Measurements from ENCODE around the gene MRAS.

The MRAS gene

GRCh38 chr3:138359148-138359918, 11.0 kb downstream of the MRAS start:
- TF ChIP-seq, protein P1, sequence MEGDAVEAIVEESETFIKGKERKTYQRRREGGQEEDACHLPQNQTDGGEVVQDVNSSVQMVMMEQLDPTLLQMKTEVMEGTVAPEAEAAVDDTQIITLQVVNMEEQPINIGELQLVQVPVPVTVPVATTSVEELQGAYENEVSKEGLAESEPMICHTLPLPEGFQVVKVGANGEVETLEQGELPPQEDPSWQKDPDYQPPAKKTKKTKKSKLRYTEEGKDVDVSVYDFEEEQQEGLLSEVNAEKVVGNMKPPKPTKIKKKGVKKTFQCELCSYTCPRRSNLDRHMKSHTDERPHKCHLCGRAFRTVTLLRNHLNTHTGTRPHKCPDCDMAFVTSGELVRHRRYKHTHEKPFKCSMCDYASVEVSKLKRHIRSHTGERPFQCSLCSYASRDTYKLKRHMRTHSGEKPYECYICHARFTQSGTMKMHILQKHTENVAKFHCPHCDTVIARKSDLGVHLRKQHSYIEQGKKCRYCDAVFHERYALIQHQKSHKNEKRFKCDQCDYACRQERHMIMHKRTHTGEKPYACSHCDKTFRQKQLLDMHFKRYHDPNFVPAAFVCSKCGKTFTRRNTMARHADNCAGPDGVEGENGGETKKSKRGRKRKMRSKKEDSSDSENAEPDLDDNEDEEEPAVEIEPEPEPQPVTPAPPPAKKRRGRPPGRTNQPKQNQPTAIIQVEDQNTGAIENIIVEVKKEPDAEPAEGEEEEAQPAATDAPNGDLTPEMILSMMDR (IDR thresholded peaks at IDR 0.05; ENCODE audit: insufficient read depth, low read length, poor library complexity, severe bottlenecking) = no peak
- Histone ChIP-seq H3K36me3 (ENCODE audit: control insufficient read depth, insufficient read depth, low read length) (no peaks in the 10 kb centered on the region), H3K4me3 (replicated peaks; ENCODE audit: low read depth, low read length) (no peak overlapping the region), H3K27me3 (replicated peaks; ENCODE audit: control insufficient read depth, insufficient read depth, low read length) (peaks cover 1% of the 10 kb centered on the region)
- DNase-seq (ENCODE audit: extremely low read depth, insufficient read length) = no peak

DNA sequence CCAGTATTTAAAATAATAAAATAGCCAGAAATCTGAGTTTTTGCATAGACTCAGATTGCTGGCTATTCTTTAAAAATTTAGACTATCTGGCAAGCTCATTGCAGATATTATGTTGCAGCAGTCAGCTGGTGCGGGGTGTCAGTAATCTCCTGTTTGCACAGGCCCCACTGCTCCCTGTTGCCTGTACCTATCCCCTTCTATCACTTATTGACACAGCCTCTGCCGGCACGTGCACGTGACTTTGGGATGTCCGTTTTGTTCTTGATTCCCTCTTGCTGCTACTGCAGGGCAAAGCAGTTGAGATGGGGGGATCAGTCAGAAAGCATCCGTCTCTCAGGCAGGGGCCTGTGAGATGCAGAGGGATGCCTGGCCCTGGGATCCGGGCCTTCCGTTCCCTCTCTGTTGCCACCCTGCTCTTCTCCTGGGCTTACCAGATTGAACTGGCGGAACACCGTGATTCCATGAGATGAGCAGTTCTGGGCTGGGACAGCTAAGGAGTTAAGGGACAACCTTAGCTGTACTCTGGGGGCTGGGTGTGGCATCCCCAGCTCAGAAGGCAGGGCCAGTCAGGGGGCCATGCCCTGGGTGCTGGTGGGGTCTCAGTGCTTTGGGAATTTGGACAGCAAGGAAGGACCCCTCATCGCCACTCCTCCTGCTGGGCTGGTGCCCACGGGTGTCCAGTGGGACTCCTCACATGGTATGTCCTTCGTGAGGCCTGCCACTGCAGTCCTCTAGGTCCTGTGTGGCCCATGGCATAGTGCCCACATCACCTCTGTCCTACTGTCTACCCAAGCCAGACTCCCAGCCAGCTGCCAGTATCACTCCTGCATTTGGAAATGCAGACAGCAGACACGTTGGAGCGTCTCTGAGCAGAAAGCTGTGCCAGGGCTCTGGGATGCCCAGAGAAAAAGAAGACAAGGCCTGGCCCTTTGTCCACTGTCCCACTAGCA, 11.8 kb downstream of the MRAS start:
- no peak overlapping the region for H3K4me3 ChIP-seq (replicated peaks; ENCODE audit: low read depth, low read length)
- H3K36me3 ChIP-seq (ENCODE audit: control insufficient read depth, insufficient read depth, low read length) = no peaks in the 10 kb centered on the region
- DNase-seq (ENCODE audit: extremely low read depth, insufficient read length) = no peak
- TF ChIP-seq, protein P1 (IDR thresholded peaks at IDR 0.05; ENCODE audit: insufficient read depth, low read length, poor library complexity, severe bottlenecking) = no peak
- peaks cover 1% of the 10 kb centered on the region for H3K27me3 ChIP-seq (replicated peaks; ENCODE audit: control insufficient read depth, insufficient read depth, low read length)

- no peak for DNase-seq (ENCODE audit: extremely low read depth, insufficient read length)
- TF ChIP-seq, protein P1 (IDR thresholded peaks at IDR 0.05; ENCODE audit: insufficient read depth, low read length, poor library complexity, severe bottlenecking) = no peak
- H3K4me3 ChIP-seq (replicated peaks; ENCODE audit: low read depth, low read length) = no peak overlapping the region
- peaks cover 1% of the 10 kb centered on the region for H3K27me3 ChIP-seq (replicated peaks; ENCODE audit: control insufficient read depth, insufficient read depth, low read length)
- no peaks in the 10 kb centered on the region for H3K36me3 ChIP-seq (ENCODE audit: control insufficient read depth, insufficient read depth, low read length)
Measured at GRCh38 chr3:138360869-138361525, 12.6 kb downstream of the MRAS start.

DNA sequence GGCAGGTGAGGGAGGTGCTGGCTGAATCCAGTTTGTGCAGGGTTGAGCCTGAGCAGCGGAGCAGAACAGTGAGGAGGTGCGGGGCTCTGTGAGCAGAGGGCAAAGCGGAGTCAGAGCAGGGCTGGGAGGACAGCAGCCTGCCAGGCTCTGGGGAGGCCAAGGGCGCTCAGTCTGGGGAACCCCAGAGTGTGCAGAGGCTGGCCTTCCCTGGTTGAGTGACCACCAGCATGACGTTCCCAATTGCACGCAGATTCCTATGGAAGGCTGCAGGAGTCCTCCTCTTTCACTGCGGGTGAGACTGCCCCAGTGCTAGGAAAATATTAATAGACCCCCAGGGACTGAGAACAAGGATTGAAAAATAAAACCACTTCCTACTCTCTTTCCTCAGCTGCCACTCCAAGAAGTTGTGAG, 13.2 kb downstream of the MRAS start:
- Histone ChIP-seq H3K36me3 (ENCODE audit: control insufficient read depth, insufficient read depth, low read length) (no peaks in the 10 kb centered on the region), H3K27me3 (replicated peaks; ENCODE audit: control insufficient read depth, insufficient read depth, low read length) (peaks cover 1% of the 10 kb centered on the region), H3K4me3 (replicated peaks; ENCODE audit: low read depth, low read length) (no peak overlapping the region)
- DNase-seq (ENCODE audit: extremely low read depth, insufficient read length) = no peak
- TF ChIP-seq, protein P1 (IDR thresholded peaks at IDR 0.05; ENCODE audit: insufficient read depth, low read length, poor library complexity, severe bottlenecking) = no peak

GRCh38 chr3:138362538-138362937, 14.2 kb downstream of the MRAS start:
- no peaks in the 10 kb centered on the region for H3K36me3 ChIP-seq (ENCODE audit: control insufficient read depth, insufficient read depth, low read length)
- no peak overlapping the region for H3K4me3 ChIP-seq (replicated peaks; ENCODE audit: low read depth, low read length)
- TF ChIP-seq, protein P1 (IDR thresholded peaks at IDR 0.05; ENCODE audit: insufficient read depth, low read length, poor library complexity, severe bottlenecking) = no peak
- peaks cover 1% of the 10 kb centered on the region for H3K27me3 ChIP-seq (replicated peaks; ENCODE audit: control insufficient read depth, insufficient read depth, low read length)
- DNase-seq (ENCODE audit: extremely low read depth, insufficient read length) = no peak

All from GM06990 (cell line).